ENCODE results near the gene NAGPA. TPM values are rescaled to one million over a fixed set of nuclear protein-coding genes. Genes with fewer than 3 reads are reported as not detected.
"Not testable (repeated sequence)": the region's sequence is repeated elsewhere in the genome, so short reads cannot be mapped to it uniquely, and the experiment has no call there.

The NAGPA gene
- total RNA-seq, 4 donors from 2014 or later, result 19.6 to 34.7 (median 26.0) TPM

DNA sequence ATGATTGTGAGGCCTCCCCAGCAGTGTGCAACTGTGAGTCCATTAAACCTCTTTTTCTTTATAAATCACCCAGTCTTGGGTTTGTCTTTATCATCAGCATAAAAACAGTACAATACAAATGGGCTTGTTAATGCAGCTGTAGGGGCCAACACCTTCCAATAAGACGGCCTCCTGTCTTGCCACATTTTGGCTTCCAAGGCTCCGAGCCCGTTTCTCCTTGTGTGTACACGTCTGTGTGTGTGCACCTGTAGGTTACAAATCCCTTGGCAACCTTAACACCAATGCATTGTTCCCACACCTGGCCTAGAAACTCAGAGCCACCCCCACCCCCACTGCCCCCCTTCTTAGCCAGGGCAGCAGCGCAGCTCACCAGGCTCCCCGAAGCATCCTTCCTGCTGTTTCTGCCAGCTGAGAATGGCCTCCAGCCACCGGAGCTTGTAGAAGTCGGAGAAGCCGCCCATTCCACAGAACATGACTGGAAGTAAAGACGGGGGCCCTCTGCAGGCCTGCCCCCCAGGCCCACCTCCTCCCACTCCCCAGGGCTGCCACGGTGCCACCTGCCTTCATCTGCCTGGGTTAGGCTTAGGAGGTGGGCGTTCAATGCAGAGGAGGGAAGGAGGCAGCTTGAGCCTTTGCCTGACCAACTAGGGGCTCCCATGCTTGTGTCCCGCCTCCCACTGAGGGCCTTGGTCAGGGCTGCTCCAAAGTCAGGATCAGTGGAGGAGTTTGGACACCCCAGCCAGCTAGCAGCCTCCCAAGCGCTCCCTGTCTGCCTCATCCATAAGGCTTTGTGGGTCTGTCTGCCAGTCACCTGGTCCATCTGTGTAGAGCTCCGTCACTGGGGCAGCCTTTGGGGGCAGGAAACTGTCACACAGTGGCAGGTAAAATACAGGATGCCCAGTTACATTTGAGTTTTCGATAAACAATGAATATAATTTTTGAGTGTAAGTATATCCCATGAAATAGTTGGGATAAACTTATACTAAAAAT is 21.4 kb upstream of the NAGPA start:
- Histone ChIP-seq H3K27ac (no peak overlapping the region), H3K27me3 (no peaks in the 10 kb centered on the region), H3K9me3 (no peaks in the 10 kb centered on the region), H3K36me3 (no peaks in the 10 kb centered on the region), H3K4me3 (no peak overlapping the region), H3K4me1 (no peaks in the 10 kb centered on the region)
- DNase-seq, result no peak
- no peak for TF ChIP-seq POLR2A (IDR thresholded peaks at IDR 0.05)
- no peak for TF ChIP-seq CTCF (IDR thresholded peaks at IDR 0.05)
- 38 to 64% methylated on average over 7 to 12 of the region's 16 CpGs for WGBS, 2 donors
- intact Hi-C loops (cut with DNase I), result no loop called here

- no peaks in the 10 kb centered on the region for H3K9me3 ChIP-seq
- TF ChIP-seq POLR2A (IDR thresholded peaks at IDR 0.05), result no peak
- no peaks in the 10 kb centered on the region for H3K36me3 ChIP-seq
- no peak overlapping the region for H3K27ac ChIP-seq
- H3K4me3 ChIP-seq, result no peak overlapping the region
- no peak for DNase-seq
- no peaks in the 10 kb centered on the region for H3K4me1 ChIP-seq
- WGBS, 2 donors, result 75 to 76% methylated on average over 2 of the region's 2 CpGs
- intact Hi-C loops (cut with DNase I), result no loop called here
- H3K27me3 ChIP-seq, result peaks cover 0 to 4% (median 0%) of the 10 kb centered on the region in 4 donors
Observed at GRCh38 chr16:5046914-5047313, 13.2 kb upstream of the NAGPA start.

- intact Hi-C loops (cut with DNase I), result no loop called here
- H3K4me1 ChIP-seq, result no peaks in the 10 kb centered on the region
- no peak for TF ChIP-seq POLR2A (IDR thresholded peaks at IDR 0.05)
- no peak for TF ChIP-seq CTCF (IDR thresholded peaks at IDR 0.05)
- WGBS, 2 donors, result 77 to 81% methylated on average over 6 to 9 of the region's 10 CpGs
- H3K27me3 ChIP-seq, result peaks cover 0 to 16% (median 0%) of the 10 kb centered on the region in 4 donors
- DNase-seq, result no peak
- no peak overlapping the region for H3K27ac ChIP-seq
- no peaks in the 10 kb centered on the region for H3K9me3 ChIP-seq
- no peak overlapping the region for H3K4me3 ChIP-seq
- H3K36me3 ChIP-seq, result no peaks in the 10 kb centered on the region
Observed at GRCh38 chr16:5045499-5046115, 11.9 kb upstream of the NAGPA start.

- H3K36me3 ChIP-seq; intact Hi-C loops (cut with DNase I); H3K27ac ChIP-seq; DNase-seq; H3K4me3 ChIP-seq; H3K4me1 ChIP-seq; H3K9me3 ChIP-seq: not testable (repeated sequence)
- 72 to 88% methylated on average over 8 to 11 of the region's 11 CpGs for WGBS, 2 donors
- H3K27me3 ChIP-seq, result peaks cover 0 to 19% (median 0%) of the 10 kb centered on the region in 4 donors
Observed at GRCh38 chr16:5044581-5044980, 10.8 kb upstream of the NAGPA start.

DNA sequence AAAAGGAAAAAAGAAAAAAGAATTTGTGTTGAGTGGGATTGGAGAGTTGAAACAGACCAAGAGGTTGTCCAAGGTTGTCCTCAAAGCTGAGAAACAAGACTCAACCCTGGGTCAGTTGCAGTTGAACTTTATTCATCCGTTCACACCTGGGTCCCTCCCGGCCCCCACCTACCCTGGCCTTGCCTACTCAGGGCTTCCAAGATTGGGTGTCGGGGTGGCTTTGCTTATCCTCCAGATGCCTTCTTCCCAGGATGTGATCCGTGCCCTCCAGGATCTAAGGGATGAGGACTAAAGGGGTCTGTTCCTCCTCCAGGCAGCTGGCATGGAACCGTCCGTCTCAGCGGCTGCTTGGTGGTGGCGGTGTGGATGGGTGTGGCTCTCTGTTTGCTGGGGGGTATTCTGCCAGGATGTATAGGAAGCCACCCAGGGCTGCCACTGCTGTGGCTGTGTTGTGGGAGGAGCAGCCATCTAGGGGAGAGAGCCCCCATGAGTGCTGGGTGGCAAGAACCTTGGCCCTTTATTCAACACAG is 10.3 kb upstream of the NAGPA start:
- intact Hi-C loops (cut with DNase I), result no loop called here
- Histone ChIP-seq H3K36me3 (no peaks in the 10 kb centered on the region), H3K4me1 (no peaks in the 10 kb centered on the region), H3K9me3 (no peaks in the 10 kb centered on the region), H3K27me3 (peaks cover 0 to 19% (median 0%) of the 10 kb centered on the region in 4 donors), H3K27ac (no peak overlapping the region), H3K4me3 (no peak overlapping the region)
- no peak for DNase-seq
- TF ChIP-seq POLR2A (IDR thresholded peaks at IDR 0.05) (no peak), CTCF (IDR thresholded peaks at IDR 0.05) (no peak)
- WGBS, 2 donors, result 95 to 98% methylated on average over 3 to 7 of the region's 8 CpGs

All from esophagus squamous epithelium (tissue), 5 donors.